ENCODE measurements around the gene MTCL1.

MTCL1 gene

GRCh38 chr18:8865934-8866333 lies 160.6 kb downstream of the MTCL1 start:
- FAIRE-seq (no peak), DNase-seq (ENCODE audit: insufficient read length, low spot score) (no peak)
- TF ChIP-seq CTCF (IDR thresholded peaks at IDR 0.05; ENCODE audit: insufficient read depth, missing control alignments), result no peak

GRCh38 chr18:8866679-8867078 lies 161.3 kb downstream of the MTCL1 start:
- no peak for TF ChIP-seq CTCF (IDR thresholded peaks at IDR 0.05; ENCODE audit: insufficient read depth, missing control alignments)
- FAIRE-seq (no peak), DNase-seq (ENCODE audit: insufficient read length, low spot score) (no peak)

GRCh38 chr18:8868276-8868675 lies 162.9 kb downstream of the MTCL1 start:
- no peak for TF ChIP-seq CTCF (IDR thresholded peaks at IDR 0.05; ENCODE audit: insufficient read depth, missing control alignments)
- FAIRE-seq, result no peak
- DNase-seq (ENCODE audit: insufficient read length, low spot score), result no peak

GRCh38 chr18:8868779-8869415 lies 163.5 kb downstream of the MTCL1 start:
- DNase-seq (ENCODE audit: insufficient read length, low spot score) (no peak), FAIRE-seq (no peak)
- no peak for TF ChIP-seq CTCF (IDR thresholded peaks at IDR 0.05; ENCODE audit: insufficient read depth, missing control alignments)

GRCh38 chr18:8869696-8870095 lies 164.3 kb downstream of the MTCL1 start:
- FAIRE-seq (no peak), DNase-seq (ENCODE audit: insufficient read length, low spot score) (no peak)
- TF ChIP-seq CTCF (IDR thresholded peaks at IDR 0.05; ENCODE audit: insufficient read depth, missing control alignments), result no peak

- DNase-seq (ENCODE audit: insufficient read length, low spot score) (no peak), FAIRE-seq (no peak)
- no peak for TF ChIP-seq CTCF (IDR thresholded peaks at IDR 0.05; ENCODE audit: insufficient read depth, missing control alignments)
These were observed 165.2 kb downstream of the MTCL1 start for GRCh38 chr18:8870528-8870927.

- no peak for TF ChIP-seq CTCF (IDR thresholded peaks at IDR 0.05; ENCODE audit: insufficient read depth, missing control alignments)
- DNase-seq (ENCODE audit: insufficient read length, low spot score) (no peak), FAIRE-seq (no peak)
These were observed 166.1 kb downstream of the MTCL1 start for GRCh38 chr18:8871489-8871888.
